Loucy (cell line): ENCODE data around the gene XCL1.
"Not testable (repeated sequence)": the region's sequence is repeated elsewhere in the genome, so short reads cannot be mapped to it uniquely, and the experiment has no call there.

Source experiments
- EZH2phosphoT487 ChIP-seq: fragments of 200-600 bp; IDR thresholded peaks from 2 replicates; pipeline ENCODE4 v1.6.1; 2018; ENCODE audit warnings: antibody characterized with exemption, mild to moderate bottlenecking, moderate library complexity, borderline replicate concordance
- TF ChIP-seq, protein P1 (sequence below): fragments of 200-600 bp; sonication (generic); conservative IDR thresholded peaks from 2 replicates; pipeline ENCODE4 v1.5.1; 2014; ENCODE audit warnings: mild to moderate bottlenecking, antibody characterized with exemption, low read length

DNA sequence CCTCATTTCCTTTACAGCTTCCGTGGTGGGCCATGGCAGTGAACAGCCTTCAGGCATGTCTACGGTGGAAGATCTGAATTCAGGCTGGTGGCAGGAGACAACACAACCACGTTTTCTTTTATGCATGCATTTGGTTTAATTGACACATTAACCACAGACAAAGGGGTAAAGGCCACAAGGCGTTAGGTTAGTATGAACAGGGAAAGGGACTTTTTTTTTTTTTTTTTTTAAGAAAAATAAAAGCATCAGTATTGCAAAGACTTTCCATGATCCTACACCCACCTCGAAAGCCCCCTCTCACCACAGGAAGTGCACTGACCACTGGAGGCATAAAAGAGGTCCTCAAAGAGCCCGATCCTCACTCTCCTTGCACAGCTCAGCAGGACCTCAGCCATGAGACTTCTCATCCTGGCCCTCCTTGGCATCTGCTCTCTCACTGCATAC is at the start of gene XCL1:
- TF ChIP-seq, protein P1, sequence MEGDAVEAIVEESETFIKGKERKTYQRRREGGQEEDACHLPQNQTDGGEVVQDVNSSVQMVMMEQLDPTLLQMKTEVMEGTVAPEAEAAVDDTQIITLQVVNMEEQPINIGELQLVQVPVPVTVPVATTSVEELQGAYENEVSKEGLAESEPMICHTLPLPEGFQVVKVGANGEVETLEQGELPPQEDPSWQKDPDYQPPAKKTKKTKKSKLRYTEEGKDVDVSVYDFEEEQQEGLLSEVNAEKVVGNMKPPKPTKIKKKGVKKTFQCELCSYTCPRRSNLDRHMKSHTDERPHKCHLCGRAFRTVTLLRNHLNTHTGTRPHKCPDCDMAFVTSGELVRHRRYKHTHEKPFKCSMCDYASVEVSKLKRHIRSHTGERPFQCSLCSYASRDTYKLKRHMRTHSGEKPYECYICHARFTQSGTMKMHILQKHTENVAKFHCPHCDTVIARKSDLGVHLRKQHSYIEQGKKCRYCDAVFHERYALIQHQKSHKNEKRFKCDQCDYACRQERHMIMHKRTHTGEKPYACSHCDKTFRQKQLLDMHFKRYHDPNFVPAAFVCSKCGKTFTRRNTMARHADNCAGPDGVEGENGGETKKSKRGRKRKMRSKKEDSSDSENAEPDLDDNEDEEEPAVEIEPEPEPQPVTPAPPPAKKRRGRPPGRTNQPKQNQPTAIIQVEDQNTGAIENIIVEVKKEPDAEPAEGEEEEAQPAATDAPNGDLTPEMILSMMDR, result not testable (repeated sequence)
- not testable (repeated sequence) for TF ChIP-seq EZH2phosphoT487
